GM19043 (cell line): ENCODE results near the gene ZMAT5.

ENCODE experiments used
- ATAC-seq: cut with Tn5 transposase; IDR thresholded peaks from one replicate; pipeline ENCODE4 v1.9.1; 2021; ENCODE audit warnings: low read depth; ENCODE audit not compliant: unreplicated experiment

Gene ZMAT5

GRCh38 chr22:29693671-29694070, 73.1 kb downstream of the ZMAT5 start:
- no peak for ATAC-seq

GRCh38 chr22:29693161-29693560, 73.6 kb downstream of the ZMAT5 start:
- ATAC-seq = no peak

- ATAC-seq = no peak
These were observed 74.5 kb downstream of the ZMAT5 start for GRCh38 chr22:29692327-29692640.

- no peak for ATAC-seq
These were observed 75.0 kb downstream of the ZMAT5 start for GRCh38 chr22:29691636-29692326.

GRCh38 chr22:29690476-29690875, 76.3 kb downstream of the ZMAT5 start:
- no peak for ATAC-seq

- ATAC-seq = no peak
These were observed 77.0 kb downstream of the ZMAT5 start for GRCh38 chr22:29689880-29690213.

- no peak for ATAC-seq
These were observed 77.5 kb downstream of the ZMAT5 start for GRCh38 chr22:29689206-29689879.

GRCh38 chr22:29684244-29684643, 82.6 kb downstream of the ZMAT5 start:
- ATAC-seq = no peak

- no peak for ATAC-seq
These were observed 83.3 kb downstream of the ZMAT5 start for GRCh38 chr22:29683536-29683935.
